HG02970 (cell line): ENCODE results near the gene PLOD2.

Experiments
- ATAC-seq: cut with Tn5 transposase; IDR thresholded peaks from one replicate; pipeline ENCODE4 v1.9.1; 2021; ENCODE audit warnings: mild to moderate bottlenecking, moderate library complexity, moderate number of reproducible peaks; ENCODE audit not compliant: unreplicated experiment, low FRiP score

The PLOD2 gene

DNA sequence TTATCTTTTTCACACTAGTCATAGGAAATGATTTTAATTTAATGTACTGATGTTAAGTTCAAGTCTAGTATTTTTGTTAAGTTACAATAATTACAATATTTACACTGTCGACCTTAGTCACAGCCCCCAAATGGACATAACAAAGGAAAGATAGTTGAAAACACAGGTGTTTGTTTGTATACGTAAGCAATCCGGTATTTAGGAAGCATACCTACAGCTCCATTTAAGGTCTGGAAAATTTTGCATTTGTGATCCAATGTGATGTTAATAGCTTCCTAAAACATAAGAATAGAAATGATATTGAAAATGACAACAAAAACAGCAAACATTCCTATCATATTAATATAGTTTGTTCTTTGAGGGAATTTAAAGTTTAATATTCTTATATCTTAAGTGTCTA is 56.9 kb downstream of the PLOD2 start:
- no peak for ATAC-seq

DNA sequence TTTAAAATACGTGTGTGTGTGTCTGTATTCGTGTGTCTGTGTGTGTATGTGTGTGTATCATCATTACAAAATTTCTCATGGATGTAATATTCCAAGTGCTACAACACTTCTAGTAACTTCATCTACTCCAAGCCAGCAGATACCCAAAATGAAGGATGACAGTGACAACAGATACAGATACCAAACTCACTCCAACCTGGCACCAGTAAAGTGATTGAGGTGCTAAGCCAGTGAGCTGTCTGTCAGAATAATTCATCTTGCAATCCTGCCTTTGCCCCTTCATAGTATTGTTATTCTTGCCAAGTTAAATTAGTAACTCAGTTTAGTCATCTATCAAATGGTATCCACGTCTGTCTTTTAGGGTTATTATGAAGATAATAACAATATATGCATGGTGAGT is 58.1 kb downstream of the PLOD2 start:
- no peak for ATAC-seq

DNA sequence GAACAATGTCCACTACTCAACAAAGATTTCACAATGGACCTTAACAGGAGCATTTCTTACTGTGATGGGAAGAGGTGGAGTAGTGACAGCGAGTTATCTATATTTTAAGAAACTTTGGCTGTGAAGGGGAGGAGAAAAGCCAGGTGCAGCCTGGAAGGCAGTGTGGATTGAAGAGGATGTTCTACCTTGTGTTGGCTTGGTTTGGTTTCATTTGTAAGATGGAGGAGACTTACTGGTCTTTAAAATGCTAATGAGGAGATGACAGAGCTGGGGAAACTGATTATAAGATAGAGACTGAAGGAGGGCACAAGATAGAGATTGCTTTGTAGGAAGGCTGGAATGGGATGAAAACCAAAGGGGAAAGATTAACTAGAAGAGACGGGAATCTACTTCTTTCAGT is 59.4 kb downstream of the PLOD2 start:
- no peak for ATAC-seq

- ATAC-seq = no peak
These were observed 60.0 kb downstream of the PLOD2 start for GRCh38 chr3:146100825-146101444.

GRCh38 chr3:146100180-146100579 is 60.8 kb downstream of the PLOD2 start:
- no peak for ATAC-seq

GRCh38 chr3:146099316-146099715 is 61.7 kb downstream of the PLOD2 start:
- ATAC-seq = no peak

DNA sequence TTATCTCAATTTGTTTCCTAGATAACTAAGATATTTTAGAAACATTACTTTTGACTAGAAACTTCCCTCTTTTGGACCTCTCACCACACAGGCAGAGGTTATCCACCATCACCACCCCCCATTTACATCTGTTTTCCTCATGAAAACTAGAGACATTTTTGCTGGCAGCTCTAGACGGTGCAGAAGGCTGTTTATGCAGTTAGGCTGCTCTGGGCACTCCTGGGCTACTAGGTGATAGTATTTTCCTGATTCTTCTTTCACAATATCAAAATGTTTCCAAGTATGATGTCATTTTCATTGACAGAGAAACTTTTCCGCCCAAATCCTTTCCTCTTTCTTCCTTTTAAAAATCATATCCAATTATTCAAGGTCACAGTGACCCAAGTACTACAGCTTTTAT is 67.1 kb downstream of the PLOD2 start:
- ATAC-seq = no peak

DNA sequence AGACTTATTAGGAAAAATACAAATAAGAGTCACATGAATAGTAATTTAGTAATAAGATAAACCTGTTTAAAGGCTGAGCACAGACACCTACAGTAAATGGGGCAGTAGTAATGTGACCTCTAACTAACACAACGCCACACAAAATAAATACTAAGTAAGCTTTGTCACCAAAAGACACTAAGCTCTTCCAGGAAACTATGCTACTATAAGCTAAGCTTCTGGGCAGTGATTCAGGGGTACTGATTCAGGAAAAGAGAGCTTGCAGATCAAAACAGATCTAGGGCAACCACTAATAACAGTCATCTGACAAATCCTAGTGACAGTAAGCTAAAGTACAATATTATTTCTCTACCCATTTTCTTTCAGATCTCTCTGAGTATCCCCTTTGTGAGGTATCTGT is 68.8 kb downstream of the PLOD2 start:
- ATAC-seq = no peak

- no peak for ATAC-seq
These were observed 69.6 kb downstream of the PLOD2 start for GRCh38 chr3:146091397-146091796.

- no peak for ATAC-seq
These were observed 70.5 kb downstream of the PLOD2 start for GRCh38 chr3:146090521-146090920.

DNA sequence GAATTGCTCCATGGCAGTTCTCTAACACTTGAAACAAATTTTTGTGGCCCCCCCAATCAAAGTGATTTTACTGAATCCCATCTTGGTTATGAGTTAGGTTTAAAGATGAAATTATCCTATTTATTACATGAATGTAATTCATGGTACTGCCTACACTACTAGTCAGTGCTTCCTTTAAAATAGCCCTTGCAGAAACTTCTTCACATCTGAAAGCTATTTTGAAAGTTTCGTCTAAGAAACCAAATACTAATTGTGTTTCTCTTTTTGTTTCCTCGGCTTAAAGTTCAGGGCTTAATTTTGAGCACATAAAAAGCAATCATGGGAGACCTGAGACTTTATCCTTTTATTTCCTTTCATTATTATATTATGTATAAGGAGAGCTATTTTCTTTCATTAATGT is 72.1 kb downstream of the PLOD2 start:
- no peak for ATAC-seq

DNA sequence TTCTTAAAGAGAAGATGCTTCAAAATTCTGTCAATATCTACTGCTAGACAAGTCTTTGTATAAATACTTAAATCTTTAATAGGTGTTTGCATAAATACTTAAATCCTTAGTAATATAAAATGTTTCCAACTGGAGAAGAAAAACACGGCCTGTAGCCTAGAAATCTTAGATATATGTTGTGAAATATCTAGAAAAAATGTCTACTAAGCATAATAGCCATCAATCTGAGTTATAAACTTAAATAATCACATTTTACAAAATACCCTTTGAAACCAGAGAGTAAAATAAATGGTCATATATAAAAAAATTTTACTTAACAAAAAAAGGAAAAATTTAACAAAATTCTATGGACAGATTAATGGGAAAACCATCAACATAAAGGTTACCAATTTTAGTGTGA is 73.9 kb downstream of the PLOD2 start:
- no peak for ATAC-seq

DNA sequence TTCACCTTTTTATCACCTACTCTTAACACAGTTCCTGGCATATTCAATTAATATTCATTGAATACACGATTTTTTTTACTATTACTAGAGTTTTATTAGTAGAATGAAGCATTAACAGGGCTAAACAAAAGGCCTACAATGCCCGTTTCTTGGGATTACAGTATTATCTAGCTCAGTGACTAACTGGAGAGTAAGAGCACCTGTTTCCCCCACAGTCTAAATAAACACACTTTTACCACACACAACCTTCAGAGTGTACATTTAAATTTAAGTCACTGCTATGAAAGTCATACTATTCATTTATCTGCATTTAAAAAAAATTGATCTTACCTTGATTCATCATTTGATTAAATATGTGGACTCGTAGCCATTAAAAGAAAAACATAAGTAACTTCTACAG is 74.8 kb downstream of the PLOD2 start:
- ATAC-seq = no peak

GRCh38 chr3:146085678-146086077 is 75.3 kb downstream of the PLOD2 start:
- ATAC-seq = no peak

DNA sequence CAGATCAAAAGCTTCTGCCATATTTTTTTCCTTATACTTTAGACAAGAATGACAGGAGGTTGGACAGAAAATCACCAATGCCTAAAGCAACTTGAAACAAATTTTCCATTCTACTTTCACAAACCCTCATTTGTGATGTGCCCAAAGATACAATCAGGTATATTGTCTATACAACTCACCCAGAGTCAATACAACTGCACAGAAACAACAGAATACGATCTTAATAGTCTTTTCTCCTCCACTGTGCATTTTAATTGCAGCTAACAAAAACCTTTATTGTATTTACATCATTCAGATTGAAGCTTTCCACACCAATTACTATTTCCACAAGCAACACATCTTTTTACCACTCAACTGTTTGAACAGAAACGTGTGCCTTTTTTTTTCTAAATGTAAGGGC is 80.4 kb downstream of the PLOD2 start:
- no peak for ATAC-seq

GRCh38 chr3:146078031-146078430 is 83.0 kb downstream of the PLOD2 start:
- ATAC-seq = no peak

- ATAC-seq = no peak
These were observed 83.8 kb downstream of the PLOD2 start for GRCh38 chr3:146077181-146077580.

DNA sequence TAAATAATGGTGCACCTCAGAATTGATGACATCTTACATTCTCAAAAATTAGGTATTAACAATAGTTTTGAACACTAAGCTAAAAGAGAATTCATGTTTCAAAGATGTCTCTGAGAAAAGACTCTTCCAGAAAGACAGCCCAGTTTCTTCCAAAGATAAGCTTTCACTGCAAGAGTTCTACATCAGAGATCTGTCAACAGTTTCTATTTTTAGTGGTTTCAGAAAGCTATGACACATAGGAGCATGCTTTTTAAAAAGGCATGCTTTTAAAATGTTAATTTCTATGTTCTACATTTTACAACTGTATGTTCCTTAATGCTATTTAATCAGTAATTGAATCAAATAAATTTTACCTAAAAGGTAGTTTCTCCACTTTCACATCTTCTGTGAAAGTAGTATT is 88.2 kb downstream of the PLOD2 start:
- ATAC-seq = no peak

GRCh38 chr3:146072061-146072460 is 88.9 kb downstream of the PLOD2 start:
- ATAC-seq = no peak

DNA sequence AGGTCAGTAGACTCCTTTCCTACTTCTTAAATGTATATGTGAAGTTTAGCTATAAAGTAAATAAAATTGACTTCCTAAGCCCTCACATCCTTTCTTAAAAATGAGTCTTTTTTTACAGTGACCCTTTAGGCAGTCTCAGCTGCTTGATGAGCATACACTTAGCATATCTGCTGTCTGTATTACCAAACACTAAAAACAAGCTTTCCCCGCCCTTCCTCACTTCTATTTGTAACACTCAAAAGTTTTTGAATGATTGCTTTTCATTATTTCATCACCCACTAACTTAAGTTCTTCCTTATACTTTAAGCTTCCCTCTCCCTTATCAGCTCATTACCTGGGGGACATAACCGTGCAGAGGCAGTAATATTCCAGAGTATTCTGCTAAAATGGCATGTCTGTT is 89.4 kb downstream of the PLOD2 start:
- ATAC-seq = no peak

GRCh38 chr3:146067048-146067447 is 93.9 kb downstream of the PLOD2 start:
- no peak for ATAC-seq

DNA sequence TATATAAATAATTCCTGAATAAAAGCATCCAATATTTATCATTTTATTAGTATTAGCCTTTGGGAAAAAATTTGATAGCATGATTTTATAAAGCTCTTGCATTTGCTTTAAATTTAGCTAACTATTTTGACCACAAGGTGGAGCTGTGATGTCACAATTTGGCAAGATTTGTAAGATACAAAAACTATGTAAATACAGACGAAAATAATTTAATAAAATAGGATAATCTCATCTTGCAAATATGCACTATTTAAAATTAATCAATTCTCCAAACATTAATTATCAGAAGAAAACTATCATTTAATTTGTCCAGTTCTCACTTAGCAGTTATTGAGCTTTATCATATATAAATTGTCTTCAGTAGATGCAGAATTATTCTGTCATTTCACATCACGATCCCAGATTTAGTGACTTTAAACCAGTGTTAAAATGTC is 95.4 kb downstream of the PLOD2 start:
- ATAC-seq = no peak

DNA sequence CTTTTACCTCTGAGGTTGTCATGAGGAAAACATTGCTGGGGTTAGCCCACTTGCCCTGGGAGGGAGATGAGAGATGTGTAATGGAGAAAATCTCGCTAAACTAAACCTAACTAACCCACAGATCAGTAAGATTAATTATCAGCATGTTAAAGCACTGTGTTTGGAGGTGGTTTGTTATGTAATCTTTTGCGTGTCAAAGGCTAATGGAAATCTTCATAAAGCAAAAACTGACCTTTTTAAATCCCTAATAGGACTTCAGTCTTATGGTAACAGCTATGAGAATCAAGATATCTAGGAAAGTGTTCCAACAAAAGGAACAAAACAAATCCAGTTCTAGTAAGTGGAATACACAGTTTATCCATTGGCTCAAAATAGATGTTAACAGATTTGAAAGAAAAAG is 102.7 kb downstream of the PLOD2 start:
- ATAC-seq = no peak
